HPDE6-E6E7 (cell line): ENCODE results near the gene PRPF6.
A peak's percentile ranks its signal among the peaks of the same experiment; 100 is the strongest.
"Not testable (repeated sequence)": the region's sequence is repeated elsewhere in the genome, so short reads cannot be mapped to it uniquely, and the experiment has no call there.

Source experiments
- DNase-seq: peaks from one replicate; pipeline ENCODE4 v3.0.0; 2011; ENCODE audit warnings: missing footprints; ENCODE audit errors: extremely low spot score

PRPF6 gene

GRCh38 chr20:63960654-63961621 is 20.0 kb upstream of the PRPF6 start:
- DNase-seq = not testable (repeated sequence)

GRCh38 chr20:63961664-63962425 is 19.1 kb upstream of the PRPF6 start:
- DNase-seq = no peak

DNA sequence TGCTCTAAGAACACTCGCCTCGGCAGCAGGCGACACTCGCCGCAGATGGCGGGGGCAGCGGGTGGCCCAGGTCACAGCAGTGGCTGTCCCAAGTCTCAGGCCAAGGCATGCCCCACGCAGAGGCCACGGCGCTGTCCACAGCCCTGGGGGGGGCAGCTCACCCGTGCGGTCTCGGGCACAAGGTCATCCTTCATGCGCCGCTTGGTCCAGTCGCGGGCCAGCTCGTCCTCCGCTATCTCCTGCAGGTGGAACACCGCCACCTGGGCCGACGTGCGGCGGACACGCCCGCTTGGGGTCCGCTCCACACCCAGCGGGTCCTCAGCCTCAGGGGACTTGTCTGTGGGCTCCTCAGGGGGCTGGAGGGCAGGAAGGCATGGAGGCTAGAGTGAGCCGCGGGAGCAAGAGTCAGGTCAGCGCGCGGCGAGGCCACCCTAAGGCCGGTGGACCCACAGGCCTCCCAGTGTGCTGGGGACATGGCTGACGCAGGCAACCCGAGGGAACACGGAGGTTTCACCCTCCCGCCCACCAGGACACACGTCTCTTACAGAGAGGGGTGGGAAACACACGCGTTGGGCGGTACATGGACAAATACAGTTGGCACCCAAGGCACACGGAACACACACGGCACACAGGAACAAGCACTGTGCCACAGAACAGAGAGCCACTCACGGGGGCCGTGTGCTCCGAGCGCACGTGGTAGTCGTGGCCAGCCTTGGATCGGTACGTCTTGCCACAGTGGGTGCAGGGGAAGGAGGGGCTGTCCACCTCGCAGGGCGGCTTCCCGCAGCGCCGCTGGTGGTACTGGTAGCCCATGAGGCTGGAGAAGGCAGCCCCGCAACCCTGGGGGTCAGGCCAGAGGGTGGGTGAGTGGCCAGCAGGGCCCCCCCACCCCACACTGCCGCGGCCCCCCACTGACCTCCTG is 18.2 kb upstream of the PRPF6 start:
- no peak for DNase-seq

- DNase-seq = no peak
Measured at GRCh38 chr20:63963348-63963741, 17.6 kb upstream of the PRPF6 start.

DNA sequence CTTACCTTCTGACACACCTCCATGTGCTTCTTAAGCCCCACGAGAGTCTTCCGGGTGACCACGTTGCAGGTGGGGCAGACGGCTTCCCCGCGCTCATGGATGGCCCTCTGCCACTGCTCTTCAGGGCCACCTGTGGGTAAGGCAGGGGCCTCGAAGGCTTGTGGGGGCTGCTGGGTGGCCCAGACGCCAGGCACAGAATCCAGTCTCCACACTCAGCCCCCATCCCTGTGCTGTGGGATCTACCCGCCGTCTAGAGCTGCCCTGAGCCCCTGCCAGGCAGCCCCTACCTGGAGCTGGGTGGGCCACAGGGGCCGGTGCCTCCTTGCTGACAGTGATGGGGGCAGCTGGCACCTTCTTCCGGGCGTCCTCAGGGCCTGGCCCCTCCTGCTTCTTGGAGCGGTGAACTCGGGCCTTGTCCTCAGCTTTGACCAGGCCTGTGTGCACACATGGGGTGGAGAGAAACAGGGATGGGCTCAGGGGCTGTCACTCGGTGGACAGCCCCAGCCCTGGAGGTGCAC is 17.1 kb upstream of the PRPF6 start:
- no peak for DNase-seq

DNA sequence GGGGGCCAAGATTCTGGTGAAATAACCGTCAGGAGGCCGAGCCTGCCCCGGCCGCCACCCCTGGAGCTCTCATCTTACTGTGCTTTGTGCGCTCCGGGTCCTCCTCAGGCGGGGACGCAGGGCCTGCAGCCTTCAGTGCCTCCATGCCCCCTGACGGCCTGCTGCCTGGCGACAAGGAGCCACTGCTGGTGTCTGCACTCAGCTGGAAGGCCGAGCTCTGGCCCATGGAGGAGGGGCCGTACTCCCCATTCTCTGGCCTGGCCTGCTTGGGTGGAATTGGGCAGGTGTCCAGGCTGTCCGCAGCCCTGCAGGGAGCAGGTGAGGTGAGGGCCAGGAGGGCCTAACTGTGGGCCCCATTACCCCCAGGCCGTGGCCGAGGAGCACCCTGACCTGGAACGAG is 16.5 kb upstream of the PRPF6 start:
- no peak for DNase-seq

- DNase-seq = no peak
Measured at GRCh38 chr20:63966172-63966943, 14.6 kb upstream of the PRPF6 start.

- no peak for DNase-seq
Measured at GRCh38 chr20:63966944-63967322, 14.0 kb upstream of the PRPF6 start.

DNA sequence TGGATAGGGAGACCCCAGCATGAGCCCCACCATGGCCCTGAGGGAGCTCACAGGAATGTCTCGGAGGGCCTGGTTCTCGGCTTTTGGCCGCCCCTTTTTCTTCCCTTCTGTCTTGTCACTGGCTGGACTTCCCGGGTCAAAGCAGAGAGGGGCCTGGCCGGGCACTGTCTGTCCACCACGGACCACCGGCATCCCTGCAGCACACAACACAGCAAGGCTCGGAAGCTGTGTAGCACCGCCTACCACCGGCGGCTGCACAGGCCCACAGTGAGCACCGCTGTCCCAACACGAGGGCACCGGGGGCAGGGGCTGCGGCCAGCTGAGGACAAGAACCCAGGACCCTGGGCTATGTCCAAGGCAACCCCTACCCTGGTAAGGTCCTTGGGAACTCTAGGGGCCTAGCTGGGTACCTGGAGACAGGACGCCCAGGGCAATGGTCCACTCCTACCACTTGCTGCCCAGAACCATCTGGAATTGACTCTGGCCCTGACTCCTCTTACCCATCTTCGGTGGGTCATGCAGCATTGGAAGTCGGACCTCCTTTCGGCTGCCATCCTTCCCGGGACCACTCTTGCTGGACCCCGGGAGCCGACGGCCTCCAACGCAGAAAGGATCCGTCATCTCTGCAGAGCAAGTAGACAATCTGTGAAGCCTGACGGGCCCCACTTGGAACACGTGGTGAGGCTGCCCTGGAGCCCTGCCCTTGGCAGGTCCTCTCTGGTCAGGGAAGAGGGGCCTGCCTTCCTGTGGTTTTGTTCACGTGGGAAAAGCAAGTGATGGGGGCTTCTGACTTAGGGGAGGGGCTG is 13.4 kb upstream of the PRPF6 start:
- DNase-seq = no peak

- DNase-seq = no peak
Measured at GRCh38 chr20:63968136-63968927, 12.6 kb upstream of the PRPF6 start.

- no peak for DNase-seq
Measured at GRCh38 chr20:63968928-63969760, 11.8 kb upstream of the PRPF6 start.

GRCh38 chr20:63969838-63970713 is 10.9 kb upstream of the PRPF6 start, which contains the start of gene ZNF512B:
Gene ZNF512B (minus strand): TSS chr20:63969930. CDS start chr20:63967950, 1,980 bp downstream.
- peak; percentile 86 for DNase-seq

DNA sequence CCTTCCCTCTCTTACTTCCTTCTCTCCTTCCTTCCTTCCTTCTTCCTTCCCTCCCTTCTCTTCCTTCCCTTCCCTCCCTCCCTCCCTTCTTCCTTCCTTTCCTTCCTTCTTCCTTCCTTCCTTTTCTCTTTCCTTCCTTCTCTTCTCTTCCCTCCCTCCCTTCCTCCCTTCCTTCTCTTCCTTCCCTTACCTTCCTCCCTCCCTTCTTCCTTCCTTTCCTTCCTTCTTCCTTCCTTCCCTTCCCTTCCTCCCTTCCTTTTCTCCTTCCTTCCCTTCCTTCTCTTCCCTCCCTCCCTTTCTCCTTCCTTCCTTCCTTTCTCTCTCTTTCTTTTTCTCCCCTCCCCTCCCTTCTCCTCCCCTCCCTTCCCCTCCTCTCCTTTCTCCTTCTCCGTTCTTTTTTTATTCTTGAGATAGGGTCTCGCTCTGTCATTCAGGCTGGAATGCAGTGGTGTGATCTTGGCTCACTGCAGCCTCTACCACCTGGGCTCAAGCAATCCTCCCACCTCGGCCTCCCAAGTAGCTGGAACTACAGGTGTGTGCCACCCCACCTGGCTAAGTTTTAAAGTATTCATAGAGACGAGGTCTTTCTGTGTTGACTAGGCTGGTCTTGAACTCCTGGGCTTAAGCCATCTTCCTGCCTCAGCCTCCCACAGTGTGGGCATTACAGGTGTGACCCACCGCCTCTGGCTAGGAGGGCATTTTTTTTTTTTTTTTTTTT is 10.1 kb upstream of the PRPF6 start:
- no peak for DNase-seq

DNA sequence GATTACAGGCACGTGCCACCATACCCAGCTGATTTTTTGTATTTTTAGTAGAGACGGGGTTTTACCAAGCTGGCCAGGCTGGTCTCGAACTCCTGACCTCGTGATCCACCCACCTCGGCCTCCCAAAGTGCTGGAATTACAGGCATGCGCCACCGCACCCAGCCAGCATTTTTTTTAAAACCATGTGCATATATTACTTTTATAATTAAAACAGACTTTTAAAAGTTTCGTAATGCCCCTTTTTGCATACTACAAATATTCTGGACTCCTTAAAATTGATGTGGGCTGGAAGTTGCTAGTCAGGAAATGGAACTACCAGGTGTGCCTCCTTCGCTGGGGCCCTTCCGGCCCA is 9.0 kb upstream of the PRPF6 start:
- DNase-seq = not testable (repeated sequence)

GRCh38 chr20:63972312-63973159 is 8.4 kb upstream of the PRPF6 start:
- DNase-seq = no peak

GRCh38 chr20:63973160-63973479 is 7.8 kb upstream of the PRPF6 start:
- no peak for DNase-seq
